Activated T-helper 1 cell treated with anti-CD3 and anti-CD28 coated beads, Interleukin-2, amount 50 U/mL, for 16 hours (primary cell): Measurements from ENCODE around the gene CEPT1.

Experiments
- DNase-seq, 2 donors: peaks; one replicate each; pipeline ENCODE4 v3.0.0-alpha.2; 2020; ENCODE audit warnings: low read depth in 1 of 2, low spot score in 1 of 2

The CEPT1 gene

DNA sequence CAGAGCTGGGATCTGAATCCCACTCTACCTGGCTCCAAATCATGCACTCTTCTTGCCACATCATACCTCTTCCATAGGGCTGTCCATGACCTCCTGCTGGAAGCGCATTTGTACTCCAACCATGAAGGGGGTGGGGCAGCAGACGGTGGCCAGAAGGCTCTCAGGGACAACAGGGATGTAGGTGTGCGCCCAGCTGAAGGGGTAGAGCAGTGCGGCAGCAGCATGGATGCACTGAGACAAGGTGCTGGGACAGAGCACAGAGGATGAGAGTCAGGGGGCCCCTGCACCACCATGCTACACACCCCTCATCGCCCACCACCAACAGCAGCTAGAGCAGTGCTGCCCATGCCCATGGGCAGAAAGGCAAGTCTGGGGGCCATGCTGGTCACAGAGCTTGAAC is 52.1 kb downstream of the CEPT1 start:
- DNase-seq, result no peak

- DNase-seq, result no peak
Measured at GRCh38 chr1:111192658-111193519, 52.9 kb downstream of the CEPT1 start.

DNA sequence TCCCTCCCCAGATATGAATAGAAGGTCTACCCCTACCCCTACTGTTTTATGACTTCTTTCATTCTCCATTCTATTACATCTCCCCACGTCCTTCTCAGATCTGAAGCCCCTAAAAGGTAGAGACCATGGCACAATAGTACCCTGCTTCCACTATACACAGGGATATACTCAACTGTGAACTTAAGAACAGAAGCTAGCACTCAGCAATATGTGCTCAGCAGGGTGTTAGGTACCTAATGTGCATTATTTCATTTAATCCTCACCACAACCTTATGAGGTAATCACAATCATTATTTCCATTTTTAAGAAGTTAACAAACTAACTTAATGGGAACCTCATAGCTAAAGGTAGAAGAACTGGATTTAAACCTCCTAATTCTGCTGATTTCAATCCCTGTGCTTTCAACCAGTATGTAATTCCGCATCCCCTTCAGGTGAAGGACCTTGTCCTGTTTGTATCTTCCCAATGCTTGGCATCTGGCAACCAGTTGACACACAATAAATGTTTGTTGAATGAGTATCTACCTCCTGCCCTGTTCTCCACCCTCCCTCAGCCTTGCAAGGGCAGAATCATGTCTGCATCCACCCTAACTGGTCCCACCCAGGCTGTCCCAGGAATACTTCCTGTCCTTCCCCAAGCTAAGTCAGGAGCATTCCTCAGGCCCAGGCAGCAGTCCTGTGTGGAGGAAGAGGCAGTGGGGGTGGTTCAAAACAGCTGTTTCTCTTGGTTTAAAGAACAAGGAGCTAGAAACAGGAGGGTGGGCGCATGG is 53.9 kb downstream of the CEPT1 start:
- DNase-seq, result no peak

GRCh38 chr1:111195002-111195684 is 55.1 kb downstream of the CEPT1 start:
- DNase-seq, result no peak

- no peak for DNase-seq
Measured at GRCh38 chr1:111196213-111196612, 56.2 kb downstream of the CEPT1 start.

- peak; percentile 30 to 43 for DNase-seq
Measured at GRCh38 chr1:111197598-111198284, 57.7 kb downstream of the CEPT1 start.

DNA sequence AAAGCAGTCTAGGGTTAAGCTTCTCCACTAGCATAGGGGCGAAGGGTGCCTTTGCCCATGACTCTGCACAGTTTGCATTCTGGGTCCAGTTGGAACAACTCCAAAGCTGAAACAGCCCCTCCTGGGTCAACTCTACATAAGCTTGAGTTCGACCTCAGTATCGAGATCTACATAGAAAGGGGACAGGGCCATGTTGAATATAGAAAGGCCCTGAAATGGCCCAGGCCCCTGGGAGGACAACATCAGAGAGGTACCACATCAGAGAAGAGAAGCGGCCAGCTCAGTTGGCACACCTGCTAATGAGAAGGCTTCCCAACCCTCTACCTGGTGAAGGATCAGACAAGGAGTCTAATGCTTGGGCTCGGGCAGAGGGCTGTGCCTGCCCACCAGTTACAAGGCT is 58.8 kb downstream of the CEPT1 start:
- DNase-seq, result no peak

DNA sequence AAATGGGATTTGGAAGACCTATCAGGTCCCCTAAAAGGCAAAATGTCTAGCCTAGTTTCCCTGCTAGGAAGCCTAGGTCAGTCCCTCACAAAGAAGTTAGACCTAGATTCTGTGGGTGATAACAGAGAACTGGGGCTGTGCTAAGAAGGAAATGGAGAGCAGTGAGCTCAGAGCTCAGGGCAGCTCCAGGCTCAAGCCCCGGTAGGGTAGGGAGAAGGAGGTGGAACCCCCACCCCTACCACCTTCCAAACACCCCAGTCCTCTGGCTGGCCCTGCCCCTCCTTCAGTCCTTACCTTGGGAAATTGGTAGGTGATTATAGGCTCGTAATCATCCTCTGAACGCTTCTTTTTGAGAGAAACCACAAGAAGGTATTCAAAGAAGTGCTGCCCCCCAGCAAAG is 59.3 kb downstream of the CEPT1 start:
- no peak for DNase-seq

DNA sequence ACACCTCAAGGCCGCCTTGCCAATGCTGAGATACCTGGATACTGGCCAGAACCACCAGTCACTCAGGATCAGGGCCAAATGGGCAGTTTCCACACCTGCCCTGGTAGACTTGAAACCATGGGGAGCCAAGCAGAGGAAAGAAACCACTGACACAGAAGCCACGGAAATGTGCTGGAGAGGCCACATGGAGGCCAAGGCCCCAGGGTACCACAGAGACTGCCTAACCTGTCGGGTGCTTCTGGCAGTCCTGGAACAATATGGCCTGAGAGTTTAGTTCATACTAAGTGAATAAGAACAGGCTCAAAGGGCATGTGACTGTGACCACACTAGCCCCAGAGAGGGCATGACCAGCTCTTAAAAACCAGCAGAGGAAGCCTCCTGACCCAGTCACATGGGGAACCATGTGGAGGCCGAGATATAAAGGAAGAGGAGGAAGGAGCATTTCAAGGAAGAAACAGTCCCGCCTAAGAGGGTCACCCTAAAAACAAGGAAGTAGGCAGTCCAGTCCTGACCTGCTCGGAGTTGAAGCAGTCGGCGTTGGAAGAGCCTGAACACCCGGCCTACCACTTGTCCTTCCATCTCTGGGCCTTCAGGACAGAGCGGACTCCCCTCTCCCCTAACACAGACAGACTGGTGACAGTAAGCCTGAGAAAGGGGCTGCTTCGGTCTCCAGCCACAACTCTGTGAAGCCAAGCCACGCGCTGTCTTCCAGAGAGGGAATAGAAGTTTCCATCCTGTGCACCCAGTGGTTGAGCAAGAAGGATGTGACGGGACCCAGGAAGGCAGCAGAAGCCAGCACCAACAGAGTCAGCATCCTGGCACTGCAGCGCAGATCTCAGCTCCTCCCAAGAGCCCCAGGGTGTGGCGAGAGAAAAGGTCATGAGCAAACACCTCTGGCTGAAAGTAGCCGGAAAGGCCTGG is 60.1 kb downstream of the CEPT1 start, which contains the start of gene DENND2D:
TSS of gene DENND2D (minus strand) at position 766 of the 921 bp plus-strand sequence. CDS start at position 579, 187 bp downstream.
- peak; percentile 24 to 34 for DNase-seq

DNA sequence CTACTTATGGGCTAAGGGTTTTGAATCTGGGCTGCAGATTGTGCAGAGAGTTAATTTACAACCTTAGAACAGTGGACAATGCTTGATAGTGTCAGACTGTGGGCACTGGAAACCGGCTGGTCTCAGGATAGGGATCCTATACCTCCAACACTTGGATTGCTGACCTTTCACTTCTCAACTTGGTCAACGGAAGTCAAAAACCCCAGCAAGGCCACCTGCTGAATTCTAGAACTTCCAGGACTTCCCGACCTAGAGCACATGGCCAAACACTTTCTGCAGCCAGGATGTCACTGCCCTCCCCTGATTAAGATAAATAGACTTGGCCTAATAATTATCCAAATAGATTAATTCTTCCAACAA is 60.8 kb downstream of the CEPT1 start:
- DNase-seq, result no peak

DNA sequence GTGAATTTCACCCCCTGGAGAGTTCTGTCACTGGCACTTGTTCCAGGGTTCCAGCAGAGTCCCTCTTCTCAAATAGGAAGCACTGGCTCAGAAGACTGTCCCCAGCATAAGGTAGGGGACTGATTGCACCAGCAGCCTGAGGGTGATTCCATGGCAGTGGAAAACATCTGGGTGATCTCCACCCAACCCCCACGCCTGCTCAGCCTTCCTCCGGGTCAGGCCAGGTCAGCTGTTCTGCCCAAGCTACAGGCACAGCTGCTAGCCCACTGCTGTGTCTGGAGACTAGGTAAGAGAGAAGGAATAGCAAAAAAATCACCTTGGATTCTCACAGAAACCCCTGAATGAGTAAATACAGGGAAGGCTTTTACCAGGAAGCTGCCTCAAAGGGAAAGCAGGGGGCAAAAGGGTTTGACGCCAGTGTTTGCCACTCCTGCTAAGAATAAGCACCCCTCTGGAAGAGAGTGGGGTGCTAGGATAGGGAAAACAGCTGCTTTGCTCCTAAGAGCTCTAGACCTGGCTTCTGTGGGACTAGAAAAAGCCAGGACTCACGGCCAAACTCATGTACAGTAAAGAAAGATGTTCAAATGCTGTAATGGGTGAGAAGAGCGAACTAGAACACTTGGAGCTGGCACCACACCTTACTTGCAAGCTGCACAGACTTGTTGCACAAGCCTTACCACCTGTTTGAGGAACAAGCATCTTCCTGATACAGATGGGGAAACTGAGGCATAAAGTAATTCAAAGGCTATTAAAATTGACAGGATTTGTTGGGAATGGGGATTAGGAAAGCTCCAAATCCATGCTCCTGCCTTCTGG is 61.5 kb downstream of the CEPT1 start:
- DNase-seq, result no peak

DNA sequence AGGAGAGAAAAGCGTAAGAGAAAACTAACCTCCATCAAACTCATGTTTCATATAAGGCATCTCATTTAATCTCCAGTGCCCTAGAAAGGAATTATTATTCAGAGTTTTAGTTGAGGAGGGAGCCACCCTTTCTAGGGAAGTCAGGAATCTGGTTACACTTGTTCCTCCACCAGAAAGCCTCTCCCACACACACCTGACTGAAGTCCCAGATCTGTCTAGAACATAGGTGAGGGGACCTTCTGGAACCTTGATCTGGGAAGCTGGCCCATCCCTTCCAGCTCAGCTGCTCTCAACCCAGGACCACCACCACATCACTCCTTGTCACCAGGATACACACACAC is 62.3 kb downstream of the CEPT1 start:
- DNase-seq, result no peak

DNA sequence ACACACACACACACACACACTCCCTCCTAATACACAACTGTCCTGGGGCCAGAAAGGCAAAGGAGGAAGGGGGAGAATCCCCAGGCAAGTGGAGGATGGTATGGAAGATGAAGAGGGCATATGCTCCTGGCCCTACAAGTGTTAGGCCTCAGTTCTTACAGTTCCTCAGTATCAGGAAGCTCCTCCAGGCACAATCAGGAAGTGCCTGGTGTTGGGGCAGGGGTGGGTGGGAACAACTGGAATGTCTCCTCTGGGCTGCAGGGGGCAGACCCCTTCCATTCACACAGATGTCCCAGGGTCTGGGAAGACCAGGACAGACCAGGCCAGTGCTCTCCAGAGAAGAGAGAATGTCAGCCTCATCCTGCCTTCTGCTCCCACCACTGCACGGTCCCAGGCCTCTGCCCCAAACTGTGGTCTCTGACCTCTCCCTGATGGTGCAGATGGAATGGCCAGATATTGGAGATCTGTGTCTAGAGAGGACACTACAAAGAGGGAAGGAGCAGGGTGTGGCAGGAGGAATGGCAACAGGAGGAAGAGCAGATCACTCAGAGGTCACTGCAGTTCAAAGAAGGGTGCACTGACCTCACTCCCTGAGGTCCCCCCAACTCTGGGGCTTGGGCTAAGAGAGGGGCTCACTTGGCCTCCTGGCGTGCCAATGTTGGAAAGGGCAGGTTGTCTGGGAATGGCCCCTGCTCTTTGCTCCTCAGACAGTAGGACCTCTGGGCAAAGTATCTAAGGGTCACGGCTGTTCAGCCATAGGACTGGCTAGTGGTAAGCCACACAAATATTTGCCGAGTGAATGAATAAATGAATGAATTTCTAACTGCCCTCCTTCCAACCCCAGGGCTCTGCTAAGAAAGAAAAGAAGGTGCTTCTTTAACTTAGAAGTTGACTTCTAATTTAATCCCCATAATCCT is 62.9 kb downstream of the CEPT1 start:
- DNase-seq, result no peak

DNA sequence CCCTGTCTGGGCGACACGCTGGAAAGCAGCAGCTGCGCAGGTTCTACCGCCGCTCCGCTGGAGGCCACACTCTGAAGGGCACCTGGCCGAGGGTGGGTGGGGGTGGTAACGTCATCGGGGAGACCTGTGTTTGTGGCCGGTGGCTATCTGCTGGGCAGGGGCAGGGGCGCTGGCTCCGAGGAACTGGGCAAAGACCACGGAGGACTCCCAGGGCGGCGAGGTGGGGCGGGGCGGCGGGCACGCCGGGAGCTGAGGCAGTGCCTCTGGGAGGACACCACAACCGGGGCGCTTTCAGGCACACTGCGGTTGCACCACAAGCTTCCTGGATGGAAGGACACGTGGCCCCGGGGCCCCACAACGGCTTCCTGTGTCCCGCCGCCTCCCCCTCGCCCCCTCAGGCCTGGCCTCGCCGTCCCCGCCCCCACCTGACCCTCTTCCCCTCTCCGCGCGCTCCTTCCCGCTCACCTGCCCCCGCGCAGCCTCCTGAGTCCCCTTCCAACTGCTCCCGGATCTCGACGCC is 63.7 kb downstream of the CEPT1 start:
- peak; percentile 76 to 77 for DNase-seq

DNA sequence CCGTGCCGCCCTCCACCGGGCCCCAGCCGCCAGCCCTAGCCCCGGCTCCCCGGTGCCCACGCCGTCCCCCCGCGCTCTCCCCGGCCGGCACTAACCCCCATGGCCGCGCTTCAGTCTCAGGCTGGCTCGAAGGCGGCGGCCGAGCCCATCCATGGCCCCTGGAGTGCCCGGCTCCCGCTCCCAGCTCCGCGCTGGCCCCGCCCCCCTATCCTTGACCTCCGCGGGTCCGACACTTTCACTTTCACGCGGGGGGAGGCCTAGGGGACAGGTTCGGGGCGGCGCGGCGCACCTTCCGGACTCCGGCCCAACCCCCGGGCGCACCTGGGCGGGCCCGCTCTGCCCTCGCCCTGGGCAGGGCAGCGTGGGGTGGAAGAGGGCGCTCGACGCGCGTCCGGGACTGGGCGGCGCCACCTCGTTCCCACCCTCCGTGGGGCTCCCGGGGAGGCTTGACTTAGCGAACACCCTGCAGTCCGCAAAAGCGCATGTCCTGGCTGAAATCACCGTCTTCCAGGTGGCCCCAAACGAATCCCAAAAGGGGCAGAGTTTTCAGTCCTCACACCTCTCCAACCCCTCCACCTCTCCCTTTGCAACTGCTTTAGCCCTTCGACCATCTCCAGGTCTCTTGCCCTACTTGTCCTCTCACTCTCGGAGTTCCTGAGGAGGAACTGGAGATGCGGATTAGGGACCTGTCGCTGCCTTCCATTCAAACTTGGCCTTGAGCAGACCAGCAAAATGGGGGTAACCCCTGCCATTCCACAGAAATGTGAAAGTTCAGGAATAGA is 64.4 kb downstream of the CEPT1 start:
- DNase-seq, result peak; percentile 53 to 62

GRCh38 chr1:111204983-111205713 is 65.1 kb downstream of the CEPT1 start:
- no peak for DNase-seq

DNA sequence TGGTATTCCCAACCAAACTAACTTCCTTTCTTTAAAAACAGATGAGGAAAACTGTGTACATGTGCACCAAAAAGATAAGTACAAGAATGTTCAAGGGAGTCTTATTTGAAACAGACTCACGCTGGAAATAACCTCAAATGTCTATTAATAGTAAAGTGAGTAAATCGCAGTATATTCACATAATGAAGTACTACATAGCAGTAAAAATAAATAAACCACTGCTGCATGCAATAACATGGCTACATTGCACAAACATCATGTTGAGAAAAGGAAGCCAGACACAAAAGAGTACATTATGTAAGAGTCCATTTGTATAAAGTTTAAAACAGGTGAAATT is 65.7 kb downstream of the CEPT1 start:
- DNase-seq, result no peak
